Hematopoietic multipotent progenitor cell treated with erythropoietin and hydrocortisone succinate and interleukin-3 and kit ligand, for 4 days (in vitro differentiated cells): ENCODE data around the gene KCNIP3.
"Not testable (repeated sequence)": the region's sequence is repeated elsewhere in the genome, so short reads cannot be mapped to it uniquely, and the experiment has no call there.

Source experiments
- DNase-seq: peaks from one replicate; pipeline ENCODE4 v3.0.0-alpha.2; 2015

KCNIP3 gene

GRCh38 chr2:95349568-95350322 lies 52.6 kb downstream of the KCNIP3 start:
- DNase-seq = no peak

GRCh38 chr2:95350368-95350767 lies 53.2 kb downstream of the KCNIP3 start:
- no peak for DNase-seq

DNA sequence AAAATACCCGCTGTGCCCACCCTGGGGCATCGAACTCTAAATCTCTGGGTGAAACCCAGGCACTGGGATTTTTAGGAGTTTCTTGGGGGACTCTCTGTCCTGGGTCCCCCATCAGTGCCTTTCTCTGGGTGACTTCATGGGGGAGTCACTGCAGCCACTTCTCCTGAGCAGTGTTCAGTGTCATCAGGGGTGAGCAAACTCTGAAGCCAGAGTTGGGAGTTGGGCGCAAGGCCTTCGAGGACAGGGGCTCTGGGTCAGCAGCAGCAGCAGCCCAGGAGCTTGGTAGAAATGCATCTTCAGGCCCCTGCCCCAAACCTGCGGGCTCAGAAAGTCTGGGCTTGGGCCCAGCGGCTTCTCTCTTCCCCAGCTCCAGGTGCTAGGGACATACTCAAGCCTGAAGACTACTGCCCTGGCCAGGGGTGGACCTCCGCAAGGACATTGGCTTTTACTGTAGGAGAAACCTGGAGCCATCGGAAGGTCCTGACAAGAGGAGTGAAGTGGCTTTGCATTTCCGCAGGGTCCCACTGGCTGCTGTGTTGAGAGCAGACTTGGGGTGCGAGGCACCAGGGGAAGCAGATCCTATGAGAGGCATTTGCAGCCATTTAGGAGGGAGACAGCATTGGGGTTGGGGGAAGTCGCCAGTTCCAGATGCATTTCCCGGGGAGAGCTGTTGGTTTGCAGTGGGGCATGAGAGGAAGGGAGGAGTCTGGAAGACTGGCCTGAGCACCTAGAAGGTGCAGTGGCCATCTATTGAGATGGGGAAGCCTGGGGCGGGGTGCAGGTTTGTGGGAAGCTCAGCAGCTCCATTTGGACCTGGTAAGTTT lies 53.8 kb downstream of the KCNIP3 start:
- no peak for DNase-seq

- DNase-seq = no peak
Observed at GRCh38 chr2:95351598-95351915, 54.4 kb downstream of the KCNIP3 start.

GRCh38 chr2:95352310-95353054 lies 55.3 kb downstream of the KCNIP3 start:
- DNase-seq = no peak

DNA sequence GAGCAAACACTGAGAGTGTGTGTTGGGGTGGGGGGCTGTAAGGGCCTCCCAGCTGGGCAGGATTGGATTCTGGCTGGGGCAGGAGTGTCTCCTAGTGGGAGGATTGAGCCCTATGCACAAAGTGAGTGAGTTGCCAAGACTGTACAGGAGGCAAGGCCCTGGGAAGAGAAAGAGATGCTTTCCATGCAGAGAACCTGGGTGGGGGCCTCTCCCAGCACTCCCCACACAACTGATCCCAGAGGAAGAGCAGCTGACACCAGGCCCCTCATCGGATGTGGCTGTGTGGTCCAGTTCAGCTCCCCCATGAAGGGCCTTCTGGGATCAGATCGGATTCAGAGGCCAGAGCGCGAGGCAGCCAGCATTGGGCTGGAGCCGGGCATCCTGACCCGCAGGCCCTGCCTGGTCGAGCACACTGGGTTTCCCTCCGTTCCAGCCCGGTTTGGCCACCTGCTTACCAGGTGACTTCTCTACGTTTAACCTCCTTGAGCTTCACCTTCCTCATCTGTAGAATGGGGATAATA lies 56.0 kb downstream of the KCNIP3 start:
- DNase-seq = no peak

DNA sequence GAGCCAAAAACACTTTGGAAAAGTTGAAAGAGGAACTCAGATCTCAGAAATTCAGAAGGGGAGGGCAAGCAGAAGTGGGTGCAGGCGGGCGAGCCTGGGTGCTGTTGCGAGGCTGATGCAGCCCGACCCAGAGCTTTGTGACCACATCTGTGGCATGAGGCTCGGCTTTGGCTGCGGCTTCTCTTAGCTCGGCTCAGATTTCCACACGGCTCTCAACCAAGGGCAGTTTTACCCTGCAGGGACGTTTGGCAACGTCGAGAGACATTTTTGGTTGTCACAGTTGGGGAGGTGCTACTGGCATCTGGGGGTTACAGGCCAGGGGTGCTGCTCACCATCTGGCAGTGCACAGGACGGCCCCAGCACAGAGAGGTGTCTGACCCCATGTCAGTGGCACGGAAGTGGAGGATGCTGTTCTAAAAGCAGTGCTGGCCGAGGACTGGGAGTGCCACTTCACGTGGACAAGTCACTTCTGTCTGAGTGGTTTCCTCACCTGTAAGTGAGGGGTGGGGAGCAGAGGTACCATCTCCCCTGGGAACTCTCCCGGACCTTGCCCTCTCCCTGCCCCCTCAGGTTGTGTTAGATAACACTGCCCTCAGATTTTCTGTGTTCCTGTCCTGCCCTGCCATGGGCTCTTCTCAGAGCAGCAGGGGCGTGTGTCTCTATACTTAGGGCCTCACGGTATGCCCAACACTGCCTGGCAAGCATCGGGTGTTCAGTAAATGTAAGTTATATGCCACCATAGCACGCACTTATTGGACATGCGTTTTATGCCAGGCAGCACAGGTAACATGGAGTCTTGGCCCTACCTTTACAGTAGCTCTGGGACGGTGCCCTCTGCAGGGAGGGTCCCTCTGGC lies 56.7 kb downstream of the KCNIP3 start:
- no peak for DNase-seq

DNA sequence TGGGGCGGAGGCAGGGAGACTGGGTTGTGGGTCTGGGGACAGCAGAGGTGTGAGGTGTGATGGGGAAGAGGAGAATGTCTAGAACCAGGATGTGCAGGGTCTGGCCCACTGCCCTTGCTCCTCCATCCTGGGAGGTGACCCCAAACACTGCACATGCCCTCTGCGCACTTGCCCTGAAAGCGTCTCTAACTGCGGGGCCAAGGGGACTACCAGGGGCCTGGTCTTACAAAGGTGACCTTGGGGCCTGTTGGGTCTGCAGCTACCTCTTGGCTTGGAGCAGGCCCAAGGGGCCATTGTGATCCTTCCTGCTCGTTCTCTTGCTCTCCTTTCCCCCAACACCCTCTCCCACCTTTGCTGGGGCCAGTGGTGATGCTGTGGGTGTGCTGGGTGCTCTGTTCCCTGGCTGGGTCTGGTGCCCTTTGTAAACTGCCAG lies 57.3 kb downstream of the KCNIP3 start:
- no peak for DNase-seq

DNA sequence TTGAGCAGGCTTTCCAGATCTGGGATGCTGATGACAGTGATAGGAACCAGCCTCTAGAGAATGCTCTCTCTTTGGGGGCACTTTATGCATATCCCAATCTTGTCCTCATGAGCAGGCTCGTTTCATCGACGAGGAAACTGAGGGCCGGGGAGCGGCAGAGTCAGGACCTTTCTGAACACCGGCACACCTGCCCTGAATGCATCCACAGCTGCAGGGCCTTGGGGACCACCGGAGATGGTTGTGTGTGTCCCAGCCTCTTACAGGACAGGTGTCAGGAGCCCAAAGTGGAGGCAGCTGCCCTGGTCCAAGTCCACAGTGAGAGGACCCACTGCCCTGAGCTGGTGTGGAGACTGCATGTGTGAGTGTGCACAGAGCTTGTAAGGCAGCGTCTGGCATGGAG lies 57.8 kb downstream of the KCNIP3 start:
- no peak for DNase-seq

GRCh38 chr2:95355486-95355885 lies 58.3 kb downstream of the KCNIP3 start:
- DNase-seq = not testable (repeated sequence)

DNA sequence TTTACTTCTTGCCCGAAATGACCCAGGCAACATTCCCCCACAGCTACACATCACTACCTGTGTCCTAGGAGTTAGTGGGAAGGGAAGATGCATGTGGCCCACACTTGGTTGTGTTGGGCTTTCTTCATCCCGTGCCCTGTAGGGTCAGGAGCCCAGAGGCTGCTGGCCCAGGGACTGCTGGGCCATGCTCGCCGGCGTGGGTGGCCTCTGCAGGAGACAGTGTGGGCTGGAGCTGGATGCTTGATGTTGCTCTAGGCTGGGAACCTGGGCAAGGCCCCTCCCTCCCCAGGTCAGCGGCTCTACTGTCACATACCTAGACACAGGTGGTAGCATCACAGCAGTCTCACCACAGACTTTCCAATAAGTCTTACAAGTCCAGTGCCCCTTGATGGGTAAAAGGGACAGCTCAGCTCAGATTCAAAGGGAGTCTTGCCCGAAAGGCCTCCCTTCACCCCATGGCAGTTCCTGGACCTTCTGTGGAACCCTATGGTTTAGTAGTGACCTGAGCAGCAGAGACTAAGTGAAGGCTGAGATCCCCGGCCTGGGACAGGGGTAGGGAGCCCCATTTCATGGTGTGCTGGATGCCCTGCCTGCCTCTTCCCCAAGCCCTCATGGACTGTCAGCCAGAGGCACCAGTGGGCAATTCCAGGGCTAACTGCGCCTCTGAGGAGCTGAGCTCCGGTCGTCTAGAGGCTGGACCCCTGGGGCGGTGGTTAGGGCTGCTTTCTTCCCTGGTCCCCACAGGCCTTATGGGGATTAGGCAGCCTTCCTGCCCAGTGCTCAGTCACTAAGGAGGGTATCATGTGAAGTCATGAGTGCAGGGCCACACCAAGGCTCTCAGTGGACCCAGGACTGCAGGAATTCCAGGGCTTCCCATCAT lies 59.9 kb downstream of the KCNIP3 start:
- DNase-seq = no peak

DNA sequence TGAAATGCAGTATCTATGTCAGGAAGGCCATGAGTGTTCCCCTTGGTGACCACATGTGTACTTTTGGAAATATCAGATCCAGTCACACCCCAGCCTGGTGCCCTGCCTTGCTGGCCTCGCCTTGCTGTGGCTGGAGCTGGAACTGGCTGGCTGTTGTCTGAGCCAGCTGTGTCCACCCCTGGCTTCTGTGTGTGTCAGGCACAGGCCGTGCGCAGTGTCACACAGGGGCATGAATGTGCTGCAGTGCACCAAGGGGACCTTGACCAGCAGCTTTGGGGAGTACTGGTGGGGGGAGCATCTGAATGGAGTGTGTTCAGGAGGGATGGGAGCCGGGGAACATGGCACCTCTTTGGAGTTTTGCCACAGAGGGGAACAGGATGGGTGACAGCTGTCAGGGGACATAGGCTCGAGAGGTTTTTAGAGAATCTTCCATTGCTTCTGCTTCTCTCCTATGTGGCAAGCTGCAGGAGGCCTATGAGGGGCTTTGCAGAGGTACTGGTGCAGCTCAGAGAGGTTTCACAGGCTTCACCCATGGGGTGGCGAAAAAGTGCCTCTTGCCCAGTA lies 60.7 kb downstream of the KCNIP3 start:
- no peak for DNase-seq

DNA sequence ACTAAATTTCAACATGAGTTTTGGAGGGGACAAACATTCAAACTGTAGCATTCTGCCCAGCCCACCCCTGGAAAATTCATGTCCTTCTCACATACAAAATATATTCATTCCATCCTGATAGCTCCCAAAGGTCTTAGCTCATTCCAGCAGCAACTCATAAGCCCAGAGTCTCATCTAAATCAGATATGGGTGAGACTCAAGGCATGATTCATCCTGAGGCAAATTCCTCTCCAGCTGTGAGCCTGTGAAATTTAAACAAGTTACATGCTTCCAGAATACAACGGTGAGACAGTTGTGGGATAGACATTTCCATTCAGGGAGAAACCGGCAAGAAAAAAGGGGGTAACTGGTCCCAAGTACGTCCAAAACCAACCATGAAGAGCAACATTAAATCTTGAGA lies 61.9 kb downstream of the KCNIP3 start:
- DNase-seq = no peak

GRCh38 chr2:95359501-95359930 lies 62.4 kb downstream of the KCNIP3 start:
- no peak for DNase-seq

DNA sequence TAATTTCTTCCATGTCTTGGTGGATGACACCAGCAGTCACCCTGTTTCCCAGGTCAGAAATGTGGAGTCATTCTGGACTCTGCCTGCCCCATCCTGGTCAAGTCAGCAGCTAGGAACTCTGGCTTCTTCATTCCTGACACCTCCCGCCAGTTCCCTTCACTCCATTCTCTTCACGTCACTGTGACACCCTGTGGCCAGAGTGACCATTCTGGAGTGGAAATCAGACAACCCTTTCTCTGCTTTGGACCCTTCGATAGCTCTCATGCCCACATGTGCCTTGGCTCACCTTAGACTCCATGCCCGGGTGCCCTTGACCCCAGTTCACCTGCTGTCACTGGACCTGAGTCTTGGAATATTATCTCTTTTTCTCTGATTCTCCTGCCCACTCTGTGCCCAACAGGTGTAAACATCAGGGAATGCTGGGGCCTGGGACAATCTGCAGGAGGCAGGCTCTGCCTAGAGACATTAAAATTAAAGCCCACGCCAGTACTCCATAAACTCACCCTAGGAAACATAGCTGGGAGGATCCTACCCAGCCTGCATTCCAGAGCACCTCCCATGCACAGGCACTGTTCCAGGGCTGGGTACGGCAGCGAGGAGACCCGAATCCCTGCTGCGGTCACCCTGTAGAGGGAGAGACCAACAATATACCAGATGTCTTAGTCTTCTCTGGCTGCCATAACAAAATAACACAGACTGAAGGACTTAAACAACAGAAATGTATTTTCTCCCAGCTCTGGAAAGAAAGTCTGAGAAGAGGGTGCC lies 64.3 kb downstream of the KCNIP3 start:
- no peak for DNase-seq

DNA sequence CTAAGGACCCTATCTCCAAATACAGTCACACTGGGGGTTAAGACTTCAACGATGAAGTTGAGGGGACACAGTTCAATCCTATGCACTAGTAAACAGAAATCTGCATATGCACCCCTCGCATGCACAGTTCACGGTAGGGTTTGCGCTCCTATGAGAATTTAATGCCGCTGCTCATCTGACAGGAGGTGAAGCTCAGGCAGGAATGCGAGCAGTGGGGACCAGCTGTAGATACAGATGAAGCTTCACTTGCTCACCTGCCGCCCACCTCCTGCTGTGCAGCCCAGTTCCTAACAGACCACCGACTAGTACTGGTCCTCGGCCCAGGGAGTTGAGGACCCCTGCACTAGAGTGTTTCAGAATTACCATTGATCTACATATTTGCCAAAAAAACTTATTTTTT lies 65.3 kb downstream of the KCNIP3 start:
- no peak for DNase-seq

- DNase-seq = no peak
Observed at GRCh38 chr2:95366514-95366913, 69.4 kb downstream of the KCNIP3 start.

GRCh38 chr2:95372216-95372829 lies 75.2 kb downstream of the KCNIP3 start:
- DNase-seq = no peak

DNA sequence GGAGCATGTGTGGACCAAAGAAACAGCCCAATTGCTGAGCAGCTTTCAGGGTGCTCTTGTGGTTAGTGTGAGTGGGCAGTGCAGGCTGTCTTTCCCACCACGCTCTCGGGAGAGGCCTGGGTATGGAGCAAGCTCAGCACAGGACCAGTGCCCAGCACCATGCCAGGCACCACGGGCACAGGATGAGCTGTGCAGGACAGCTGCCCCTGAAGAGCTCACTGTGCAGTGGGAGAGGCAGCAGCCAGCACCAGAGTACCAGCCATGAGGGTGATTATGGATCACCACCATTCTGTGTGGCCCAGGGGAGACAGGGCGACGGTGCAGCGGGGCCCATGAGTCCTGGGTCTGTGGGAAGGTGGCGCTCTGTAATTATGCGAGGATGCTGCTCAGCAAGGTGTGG lies 75.7 kb downstream of the KCNIP3 start:
- no peak for DNase-seq

GRCh38 chr2:95374029-95374428 lies 76.9 kb downstream of the KCNIP3 start:
- no peak for DNase-seq
